BE2C (cell line): ENCODE results near the gene MSH3.

ENCODE experiments used
- DNase-seq: peaks from one replicate; pipeline ENCODE4 v3.0.0-alpha.2; 2020
- H3K27me3 ChIP-seq: fragments of 250-450 bp; sonication (Bioruptor Pico); 2 replicates; pipeline ENCODE4 v1.5.1; 2020; ENCODE audit warnings: mild to moderate bottlenecking
- H3K36me3 ChIP-seq: fragments of 250-450 bp; sonication (Bioruptor Pico); 2 replicates; pipeline ENCODE4 v1.5.1; 2020; ENCODE audit warnings: mild to moderate bottlenecking
- H3K4me1 ChIP-seq: fragments of 250-450 bp; sonication (Bioruptor Pico); 2 replicates; pipeline ENCODE4 v1.5.1; 2020
- H3K4me3 ChIP-seq: 2 replicates; pipeline ENCODE4 v1.5.1; 2011; ENCODE audit warnings: low read depth, low read length
- H3K9me3 ChIP-seq: fragments of 250-450 bp; sonication (Bioruptor Pico); 2 replicates; pipeline ENCODE4 v1.5.1; 2020
- TF ChIP-seq, protein P1 (sequence below): IDR thresholded peaks from 2 replicates; pipeline ENCODE4 v1.5.1; 2012; ENCODE audit warnings: mild to moderate bottlenecking, low read depth, low read length

The MSH3 gene

GRCh38 chr5:80696450-80696849 is 42.0 kb downstream of the MSH3 start:
- no peaks in the 10 kb centered on the region for H3K4me1 ChIP-seq
- H3K9me3 ChIP-seq: no peaks in the 10 kb centered on the region
- TF ChIP-seq, protein P1, sequence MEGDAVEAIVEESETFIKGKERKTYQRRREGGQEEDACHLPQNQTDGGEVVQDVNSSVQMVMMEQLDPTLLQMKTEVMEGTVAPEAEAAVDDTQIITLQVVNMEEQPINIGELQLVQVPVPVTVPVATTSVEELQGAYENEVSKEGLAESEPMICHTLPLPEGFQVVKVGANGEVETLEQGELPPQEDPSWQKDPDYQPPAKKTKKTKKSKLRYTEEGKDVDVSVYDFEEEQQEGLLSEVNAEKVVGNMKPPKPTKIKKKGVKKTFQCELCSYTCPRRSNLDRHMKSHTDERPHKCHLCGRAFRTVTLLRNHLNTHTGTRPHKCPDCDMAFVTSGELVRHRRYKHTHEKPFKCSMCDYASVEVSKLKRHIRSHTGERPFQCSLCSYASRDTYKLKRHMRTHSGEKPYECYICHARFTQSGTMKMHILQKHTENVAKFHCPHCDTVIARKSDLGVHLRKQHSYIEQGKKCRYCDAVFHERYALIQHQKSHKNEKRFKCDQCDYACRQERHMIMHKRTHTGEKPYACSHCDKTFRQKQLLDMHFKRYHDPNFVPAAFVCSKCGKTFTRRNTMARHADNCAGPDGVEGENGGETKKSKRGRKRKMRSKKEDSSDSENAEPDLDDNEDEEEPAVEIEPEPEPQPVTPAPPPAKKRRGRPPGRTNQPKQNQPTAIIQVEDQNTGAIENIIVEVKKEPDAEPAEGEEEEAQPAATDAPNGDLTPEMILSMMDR: no peak
- DNase-seq: no peak
- H3K4me3 ChIP-seq: no peak overlapping the region
- no peaks in the 10 kb centered on the region for H3K27me3 ChIP-seq
- no peaks in the 10 kb centered on the region; the same call in 1 of the 2 replicates for H3K36me3 ChIP-seq

- Histone ChIP-seq H3K27me3 (no peaks in the 10 kb centered on the region), H3K9me3 (no peaks in the 10 kb centered on the region), H3K4me1 (no peaks in the 10 kb centered on the region), H3K36me3 (no peaks in the 10 kb centered on the region; the same call in 1 of the 2 replicates), H3K4me3 (no peak overlapping the region)
- no peak for DNase-seq
- TF ChIP-seq, protein P1: no peak
Measured at GRCh38 chr5:80697100-80697499, 42.6 kb downstream of the MSH3 start.

DNA sequence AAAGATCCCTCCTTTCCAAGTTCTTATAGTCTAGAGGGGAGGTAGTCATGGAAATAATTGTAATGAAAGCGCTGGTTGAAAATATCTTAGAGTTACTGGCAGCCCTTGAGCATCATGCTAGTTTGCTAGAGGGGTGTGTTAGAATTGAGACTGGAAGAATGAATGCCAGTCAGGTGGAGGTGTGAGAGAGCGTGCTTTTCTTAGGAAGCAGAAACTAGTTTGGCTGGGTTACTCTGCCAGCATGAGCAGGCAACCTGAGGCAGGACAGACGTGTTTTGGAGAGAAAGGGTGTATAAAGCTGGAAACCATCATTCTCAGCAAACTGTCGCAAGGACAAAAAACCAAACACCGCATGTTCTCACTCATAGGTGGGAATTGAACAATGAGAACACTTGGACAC is 43.9 kb downstream of the MSH3 start:
- no peaks in the 10 kb centered on the region for H3K9me3 ChIP-seq
- no peak overlapping the region for H3K4me3 ChIP-seq
- TF ChIP-seq, protein P1: no peak
- DNase-seq: no peak
- H3K4me1 ChIP-seq: no peaks in the 10 kb centered on the region
- no peaks in the 10 kb centered on the region for H3K27me3 ChIP-seq
- no peaks in the 10 kb centered on the region; the same call in 1 of the 2 replicates for H3K36me3 ChIP-seq

GRCh38 chr5:80701597-80701996 is 47.1 kb downstream of the MSH3 start:
- no peaks in the 10 kb centered on the region for H3K9me3 ChIP-seq
- H3K27me3 ChIP-seq: no peaks in the 10 kb centered on the region
- H3K4me3 ChIP-seq: no peak overlapping the region
- no peak for DNase-seq
- TF ChIP-seq, protein P1: no peak
- no peaks in the 10 kb centered on the region; the same call in 1 of the 2 replicates for H3K36me3 ChIP-seq
- no peaks in the 10 kb centered on the region for H3K4me1 ChIP-seq

DNA sequence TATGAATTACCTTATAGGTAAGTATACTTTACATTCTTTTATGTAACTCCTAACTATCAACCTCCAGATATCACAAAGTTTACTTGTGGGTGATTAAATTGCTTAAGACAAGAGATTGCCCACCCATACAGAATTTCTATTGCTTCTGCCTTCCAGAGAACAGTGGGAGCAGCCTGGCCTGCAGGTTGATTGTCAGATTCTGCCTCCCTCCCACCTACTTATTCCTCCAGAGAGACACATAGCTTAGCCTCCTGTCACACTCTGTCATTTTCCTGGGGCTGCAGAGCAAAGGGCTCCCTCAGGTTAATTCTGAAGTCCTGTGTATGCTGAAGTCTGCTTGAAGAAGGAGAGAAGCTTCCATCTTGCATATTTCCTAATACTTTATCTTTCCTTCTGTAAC is 48.8 kb downstream of the MSH3 start:
- Histone ChIP-seq H3K36me3 (no peaks in the 10 kb centered on the region), H3K4me1 (no peaks in the 10 kb centered on the region), H3K27me3 (no peaks in the 10 kb centered on the region), H3K9me3 (no peaks in the 10 kb centered on the region), H3K4me3 (no peak overlapping the region)
- TF ChIP-seq, protein P1: no peak
- no peak for DNase-seq

GRCh38 chr5:80703747-80704146 is 49.3 kb downstream of the MSH3 start:
- Histone ChIP-seq H3K36me3 (no peaks in the 10 kb centered on the region; the same call in 1 of the 2 replicates), H3K27me3 (no peaks in the 10 kb centered on the region), H3K4me3 (no peak overlapping the region), H3K9me3 (no peaks in the 10 kb centered on the region), H3K4me1 (no peaks in the 10 kb centered on the region)
- TF ChIP-seq, protein P1: no peak
- DNase-seq: no peak
